Esophagus muscularis mucosa (tissue), 4 donors: ENCODE results near the gene WDR70. TPM values are rescaled to one million over a fixed set of nuclear protein-coding genes. Genes with fewer than 3 reads are reported as not detected.
A peak's percentile ranks its signal among the peaks of the same experiment; 100 is the strongest.
"Not testable (repeated sequence)": the region's sequence is repeated elsewhere in the genome, so short reads cannot be mapped to it uniquely, and the experiment has no call there.

ENCODE experiments used
- DNase-seq: peaks from one replicate; pipeline ENCODE4 v3.0.0-alpha.2; 2017; ENCODE audit errors: extremely low spot score
- H3K27ac ChIP-seq, 4 donors: fragments of 200-600 bp; sonication (generic); replicated peaks in 1 of 4; 1 replicate in 3 of 4; 2 replicates in 1 of 4; pipeline ENCODE4 v1.5.1; 2016 to 2019; ENCODE audit warnings: mild to moderate bottlenecking in 1 of 4
- H3K27me3 ChIP-seq, 4 donors: fragments of 200-600 bp; sonication (generic); one replicate each; pipeline versions ENCODE4 v1.5.1 to v1.6.0; 2016 to 2019
- H3K36me3 ChIP-seq, 4 donors: fragments of 200-600 bp; sonication (generic); one replicate each; pipeline ENCODE4 v1.5.1; 2016 to 2019
- H3K4me1 ChIP-seq, 4 donors: fragments of 200-600 bp; sonication (generic); one replicate each; pipeline ENCODE4 v1.5.1; 2016 to 2019
- H3K4me3 ChIP-seq, 4 donors: fragments of 200-600 bp; sonication (generic); 1 replicate in 2 of 4; 2 replicates in 2 of 4; pipeline ENCODE4 v1.5.1; 2016 to 2019; ENCODE audit warnings: mild to moderate bottlenecking in 4 of 4, moderate library complexity in 1 of 4
- H3K9me3 ChIP-seq, 4 donors: fragments of 200-600 bp; sonication (generic); 1 replicate in 3 of 4; 2 replicates in 1 of 4; pipeline ENCODE4 v1.5.1; 2016 to 2019
- EP300 ChIP-seq: sonication (generic); formaldehyde crosslinking; IDR thresholded peaks from one replicate; pipeline ENCODE4 v1.6.1; 2017; ENCODE audit warnings: antibody characterized with exemption
- POLR2A ChIP-seq: fragments of 450-650 bp; IDR thresholded peaks from one replicate; pipeline ENCODE4 v1.6.1; 2017; ENCODE audit warnings: antibody characterized with exemption, moderate library complexity, mild to moderate bottlenecking, low read depth
- POLR2AphosphoS5 ChIP-seq, 2 donors: sonication (generic); formaldehyde crosslinking; IDR thresholded peaks; one replicate each; pipeline ENCODE4 v1.6.1; 2017; ENCODE audit warnings: antibody characterized with exemption in 2 of 2
- WGBS: methylation state at CpG from one replicate; pipeline ENCODE4 v1.1.5; 2018; 5-methylcytosine and 5-hydroxymethylcytosine counted together
- intact Hi-C: fragments of 100-400 bp; cut with DNase I; formaldehyde crosslinking; loops from one replicate; pipeline ENCODE4 v1.15.1; 2023
- total RNA-seq, 4 donors: library from RNA; depleted of rRNA; stranded (reverse); fragments of >200 nt; gene quantifications; one replicate each; pipeline versions ENCODE4 v1.1.0 to v1.2.1, GENCODE V29; 2016
- TF ChIP-seq, protein P1 (sequence below), 3 experiments: fragments of 200-600 bp in 2 of 3; fragments of 450-650 bp in 1 of 3; sonication (generic) in 2 of 3; IDR thresholded peaks; one replicate each; pipeline ENCODE4 v1.5.1; 2017 to 2019; ENCODE audit warnings: antibody characterized with exemption in 3 of 3, mild to moderate bottlenecking in 2 of 3, moderate library complexity in 1 of 3

Gene WDR70
- total RNA-seq, 4 donors from 2014 or later = 15.6 to 24.1 (median 19.6) TPM

GRCh38 chr5:37667430-37667829, 288.3 kb downstream of the WDR70 start:
- H3K9me3 ChIP-seq = no peaks in the 10 kb centered on the region
- intact Hi-C loops = no loop called here
- DNase-seq = no peak
- H3K4me3 ChIP-seq = no peak overlapping the region
- no peaks in the 10 kb centered on the region for H3K36me3 ChIP-seq
- H3K4me1 ChIP-seq = peaks cover 14 to 42% (median 40%) of the 10 kb centered on the region in 4 donors
- H3K27me3 ChIP-seq = no peaks in the 10 kb centered on the region
- no peak overlapping the region for H3K27ac ChIP-seq
- TF ChIP-seq, protein P1, sequence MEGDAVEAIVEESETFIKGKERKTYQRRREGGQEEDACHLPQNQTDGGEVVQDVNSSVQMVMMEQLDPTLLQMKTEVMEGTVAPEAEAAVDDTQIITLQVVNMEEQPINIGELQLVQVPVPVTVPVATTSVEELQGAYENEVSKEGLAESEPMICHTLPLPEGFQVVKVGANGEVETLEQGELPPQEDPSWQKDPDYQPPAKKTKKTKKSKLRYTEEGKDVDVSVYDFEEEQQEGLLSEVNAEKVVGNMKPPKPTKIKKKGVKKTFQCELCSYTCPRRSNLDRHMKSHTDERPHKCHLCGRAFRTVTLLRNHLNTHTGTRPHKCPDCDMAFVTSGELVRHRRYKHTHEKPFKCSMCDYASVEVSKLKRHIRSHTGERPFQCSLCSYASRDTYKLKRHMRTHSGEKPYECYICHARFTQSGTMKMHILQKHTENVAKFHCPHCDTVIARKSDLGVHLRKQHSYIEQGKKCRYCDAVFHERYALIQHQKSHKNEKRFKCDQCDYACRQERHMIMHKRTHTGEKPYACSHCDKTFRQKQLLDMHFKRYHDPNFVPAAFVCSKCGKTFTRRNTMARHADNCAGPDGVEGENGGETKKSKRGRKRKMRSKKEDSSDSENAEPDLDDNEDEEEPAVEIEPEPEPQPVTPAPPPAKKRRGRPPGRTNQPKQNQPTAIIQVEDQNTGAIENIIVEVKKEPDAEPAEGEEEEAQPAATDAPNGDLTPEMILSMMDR (IDR thresholded peaks at IDR 0.05) = no peak
- TF ChIP-seq POLR2A (no peak), POLR2AphosphoS5 (IDR thresholded peaks at IDR 0.05) (no peak), EP300 (no peak)

- H3K4me3 ChIP-seq = no peak overlapping the region
- no peak for DNase-seq
- intact Hi-C loops = no loop called here
- WGBS = 97% methylated on average over 1 of the region's 1 CpG
- no peaks in the 10 kb centered on the region for H3K9me3 ChIP-seq
- H3K36me3 ChIP-seq = no peaks in the 10 kb centered on the region
- H3K27ac ChIP-seq = peak overlapping the region; percentile 32 to 48 (median 36)
- TF ChIP-seq, protein P1 (IDR thresholded peaks at IDR 0.05) = no peak
- TF ChIP-seq POLR2AphosphoS5 (IDR thresholded peaks at IDR 0.05) (no peak), EP300 (no peak), POLR2A (no peak)
- H3K27me3 ChIP-seq = no peaks in the 10 kb centered on the region
- H3K4me1 ChIP-seq = peaks cover 14 to 42% (median 40%) of the 10 kb centered on the region in 4 donors
Observed at GRCh38 chr5:37667846-37668245, 288.7 kb downstream of the WDR70 start.

GRCh38 chr5:37668524-37669047, 289.5 kb downstream of the WDR70 start:
- Histone ChIP-seq H3K27ac (peak overlapping the region; percentile 32 to 48 (median 36)), H3K4me1 (peaks cover 14 to 42% (median 38%) of the 10 kb centered on the region in 4 donors), H3K9me3 (no peaks in the 10 kb centered on the region), H3K36me3 (no peaks in the 10 kb centered on the region), H3K4me3 (no peak overlapping the region), H3K27me3 (no peaks in the 10 kb centered on the region)
- WGBS = 14% methylated on average over 2 of the region's 2 CpGs
- TF ChIP-seq, protein P1 (IDR thresholded peaks at IDR 0.05) = no peak
- TF ChIP-seq POLR2A (no peak), EP300 (no peak), POLR2AphosphoS5 (IDR thresholded peaks at IDR 0.05) (peak; percentile 51 to 67)
- intact Hi-C loops = no loop called here
- DNase-seq = no peak

- H3K9me3 ChIP-seq, H3K27ac ChIP-seq, DNase-seq, H3K27me3 ChIP-seq, intact Hi-C loops, H3K4me3 ChIP-seq, H3K36me3 ChIP-seq: not testable (repeated sequence)
- 78% methylated on average over 12 of the region's 12 CpGs for WGBS
- peaks cover 8 to 18% (median 15%) of the 10 kb centered on the region in 4 donors for H3K4me1 ChIP-seq
Observed at GRCh38 chr5:37672118-37672588, 293.0 kb downstream of the WDR70 start.

DNA sequence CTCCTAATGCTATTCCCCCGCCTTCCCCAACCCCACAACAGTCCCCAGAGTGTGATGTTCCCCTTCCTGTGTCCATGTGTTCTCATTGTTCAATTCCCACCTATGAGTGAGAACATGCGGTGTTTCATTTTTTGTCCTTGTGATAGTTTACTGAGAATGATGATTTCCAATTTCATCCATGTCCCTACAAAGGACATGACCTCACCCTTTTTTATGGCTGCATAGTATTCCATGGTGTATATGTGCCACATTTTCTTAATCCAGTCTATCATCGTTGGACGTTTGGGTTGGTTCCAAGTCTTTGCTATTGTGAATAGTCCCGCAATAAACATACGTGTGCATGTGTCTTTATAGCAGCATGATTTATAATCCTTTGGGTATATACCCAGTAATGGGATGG, 295.2 kb downstream of the WDR70 start:
- H3K27ac ChIP-seq, H3K27me3 ChIP-seq, H3K9me3 ChIP-seq, H3K4me1 ChIP-seq, DNase-seq, intact Hi-C loops, H3K36me3 ChIP-seq, H3K4me3 ChIP-seq: not testable (repeated sequence)
- 97% methylated on average over 6 of the region's 6 CpGs for WGBS

DNA sequence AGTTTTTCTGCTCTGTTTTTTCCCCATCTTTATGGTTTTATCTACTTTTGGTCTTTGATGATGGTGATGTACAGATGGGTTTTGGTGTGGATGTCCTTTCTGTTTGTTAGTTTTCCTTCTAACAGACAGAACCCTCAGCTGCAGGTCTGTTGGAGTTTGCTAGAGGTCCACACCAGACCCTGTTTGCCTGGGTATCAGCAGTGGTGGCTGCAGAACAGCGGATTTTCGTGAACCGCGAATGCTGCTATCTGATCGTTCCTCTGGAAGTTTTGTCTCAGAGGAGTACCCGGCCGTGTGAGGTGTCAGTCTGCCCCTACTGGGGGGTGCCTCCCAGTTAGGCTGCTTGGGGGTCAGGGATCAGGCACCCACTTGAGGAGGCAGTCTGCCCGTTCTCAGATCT, 300.2 kb downstream of the WDR70 start:
- H3K27me3 ChIP-seq, H3K9me3 ChIP-seq, intact Hi-C loops, DNase-seq, H3K36me3 ChIP-seq, H3K4me1 ChIP-seq, H3K4me3 ChIP-seq, H3K27ac ChIP-seq: not testable (repeated sequence)
- WGBS = 100% methylated on average over 5 of the region's 8 CpGs

DNA sequence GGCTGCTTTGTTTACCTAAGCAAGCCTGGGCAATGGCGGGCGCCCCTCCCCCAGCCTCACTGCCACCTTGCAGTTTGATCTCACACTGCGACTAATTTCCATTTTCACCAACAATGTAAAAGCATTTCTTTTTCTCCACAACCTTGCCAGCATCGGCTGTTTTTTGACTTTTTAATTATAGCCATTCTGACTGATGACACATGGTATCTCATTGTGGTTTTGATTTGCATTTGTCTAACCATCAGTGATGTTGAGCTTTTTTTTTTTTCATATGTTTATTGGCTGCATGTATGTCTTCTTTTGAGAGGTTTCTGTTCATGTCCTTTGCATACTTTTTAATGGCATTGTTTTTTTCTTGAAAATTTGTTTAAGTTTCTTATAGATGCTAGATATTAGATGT, 300.8 kb downstream of the WDR70 start:
- H3K4me1 ChIP-seq, DNase-seq, H3K4me3 ChIP-seq, H3K9me3 ChIP-seq, H3K36me3 ChIP-seq, H3K27me3 ChIP-seq, intact Hi-C loops, H3K27ac ChIP-seq: not testable (repeated sequence)
- WGBS = 96% methylated on average over 4 of the region's 4 CpGs
